Activated CD4-positive, alpha-beta T cell treated with anti-CD3 and anti-CD28 coated beads, Interleukin-10, Interleukin-2, amounts not matched to agents 100 ng/mL and 50 ng/mL, durations not matched to agents 16 hours and 8 hours (primary cell): ENCODE data around the gene AKR7A3.
"Not testable (repeated sequence)": the region's sequence is repeated elsewhere in the genome, so short reads cannot be mapped to it uniquely, and the experiment has no call there.

ENCODE experiments used
- DNase-seq: peaks from one replicate; pipeline ENCODE4 v3.0.0-alpha.2; 2020

Gene AKR7A3

DNA sequence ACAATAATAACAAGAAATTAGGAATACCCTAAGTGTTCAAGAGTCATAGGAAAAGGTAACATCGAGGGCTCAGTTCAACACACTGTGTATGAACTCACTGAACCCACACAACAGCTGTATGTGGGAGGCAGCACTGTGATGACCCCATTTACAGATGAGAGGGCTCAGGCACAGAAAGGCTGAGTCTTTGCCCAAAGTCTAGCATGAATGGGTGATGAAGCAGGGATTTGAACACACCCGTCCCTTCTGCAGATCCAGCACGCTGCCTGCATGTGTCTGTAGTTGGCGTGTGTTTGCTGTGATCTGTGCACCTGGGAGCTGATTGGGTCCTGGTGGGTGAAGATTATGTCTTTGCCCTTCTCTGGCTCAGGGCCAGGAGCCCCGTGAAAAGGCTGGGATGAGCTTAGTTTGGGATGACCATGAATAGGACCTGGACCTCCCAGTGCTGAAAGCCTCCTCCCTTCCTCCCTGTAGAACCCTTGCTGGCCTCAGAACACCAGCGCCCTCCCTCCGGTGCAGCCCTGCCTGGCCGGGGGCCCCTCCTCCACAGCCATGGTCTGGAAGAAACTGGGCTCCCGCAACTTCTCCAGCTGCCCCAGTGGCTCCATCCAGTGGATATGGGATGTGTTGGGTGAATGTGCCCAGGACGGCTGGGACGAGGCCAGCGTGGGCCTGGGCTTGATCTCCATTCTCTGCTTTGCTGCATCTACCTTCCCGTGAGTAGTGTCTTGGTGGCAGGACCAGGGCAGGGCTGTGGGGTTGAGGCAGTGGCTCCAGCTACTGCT, 28.7 kb upstream of the AKR7A3 start:
- DNase-seq, result no peak

DNA sequence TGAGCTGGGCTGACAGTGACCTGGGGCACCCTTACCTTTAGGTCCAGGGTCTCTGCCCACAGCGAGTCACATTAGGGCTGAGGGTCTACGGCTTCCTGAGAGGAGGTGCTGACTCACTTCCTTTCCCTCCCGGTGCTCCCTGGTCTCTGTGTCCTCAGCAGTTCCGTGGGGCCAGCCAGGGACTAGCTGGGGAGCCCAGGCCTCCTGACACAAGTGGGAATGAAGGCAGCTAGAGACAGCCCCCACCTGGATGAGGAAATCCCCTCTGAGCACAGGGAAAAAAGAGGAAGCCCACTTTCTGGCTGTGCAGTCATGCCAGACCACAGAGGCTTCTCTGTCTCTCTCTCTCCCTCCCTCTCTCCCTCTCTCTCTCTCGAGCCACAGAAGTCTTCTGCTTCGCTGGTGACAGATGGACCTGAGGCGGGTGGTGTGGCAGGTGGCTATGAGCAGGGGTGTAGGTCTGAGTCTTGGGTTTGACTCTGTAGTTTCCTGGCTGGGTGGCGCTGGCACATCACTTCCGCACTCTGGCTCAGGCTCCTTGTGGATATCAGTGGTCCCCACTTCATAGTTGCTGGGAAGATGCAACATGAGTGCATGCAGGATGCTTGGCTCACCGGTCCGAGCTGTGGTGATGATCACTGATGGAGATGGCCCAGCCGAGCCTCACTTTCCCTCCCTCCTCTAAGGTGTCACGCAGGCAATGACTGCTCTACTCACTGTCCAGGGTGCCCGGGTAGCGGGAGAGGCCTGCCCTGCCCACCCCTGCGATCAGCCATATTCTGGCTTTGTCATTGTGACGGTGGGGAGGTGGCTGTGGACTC, 27.0 kb upstream of the AKR7A3 start:
- no peak for DNase-seq

GRCh38 chr1:19313961-19314882, 25.7 kb upstream of the AKR7A3 start:
- no peak for DNase-seq

DNA sequence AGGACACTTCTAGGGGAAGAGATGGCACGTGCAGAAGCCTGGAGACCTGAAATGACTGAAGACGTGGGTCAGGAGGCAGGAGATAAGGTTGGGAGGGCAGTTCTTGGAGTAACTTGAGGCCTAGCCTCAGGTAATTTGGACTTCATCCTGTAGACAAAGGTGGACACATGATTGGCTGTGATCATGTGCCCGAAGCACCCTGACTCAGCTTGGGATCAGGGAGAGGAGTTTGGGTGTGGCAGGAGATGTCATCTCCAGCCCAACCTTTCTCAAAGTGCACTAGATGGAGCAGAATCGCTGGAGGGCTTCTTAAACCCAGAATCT, 25.0 kb upstream of the AKR7A3 start:
- DNase-seq, result no peak

- DNase-seq, result peak; percentile 18
Observed at GRCh38 chr1:19312782-19313635, 24.4 kb upstream of the AKR7A3 start.

DNA sequence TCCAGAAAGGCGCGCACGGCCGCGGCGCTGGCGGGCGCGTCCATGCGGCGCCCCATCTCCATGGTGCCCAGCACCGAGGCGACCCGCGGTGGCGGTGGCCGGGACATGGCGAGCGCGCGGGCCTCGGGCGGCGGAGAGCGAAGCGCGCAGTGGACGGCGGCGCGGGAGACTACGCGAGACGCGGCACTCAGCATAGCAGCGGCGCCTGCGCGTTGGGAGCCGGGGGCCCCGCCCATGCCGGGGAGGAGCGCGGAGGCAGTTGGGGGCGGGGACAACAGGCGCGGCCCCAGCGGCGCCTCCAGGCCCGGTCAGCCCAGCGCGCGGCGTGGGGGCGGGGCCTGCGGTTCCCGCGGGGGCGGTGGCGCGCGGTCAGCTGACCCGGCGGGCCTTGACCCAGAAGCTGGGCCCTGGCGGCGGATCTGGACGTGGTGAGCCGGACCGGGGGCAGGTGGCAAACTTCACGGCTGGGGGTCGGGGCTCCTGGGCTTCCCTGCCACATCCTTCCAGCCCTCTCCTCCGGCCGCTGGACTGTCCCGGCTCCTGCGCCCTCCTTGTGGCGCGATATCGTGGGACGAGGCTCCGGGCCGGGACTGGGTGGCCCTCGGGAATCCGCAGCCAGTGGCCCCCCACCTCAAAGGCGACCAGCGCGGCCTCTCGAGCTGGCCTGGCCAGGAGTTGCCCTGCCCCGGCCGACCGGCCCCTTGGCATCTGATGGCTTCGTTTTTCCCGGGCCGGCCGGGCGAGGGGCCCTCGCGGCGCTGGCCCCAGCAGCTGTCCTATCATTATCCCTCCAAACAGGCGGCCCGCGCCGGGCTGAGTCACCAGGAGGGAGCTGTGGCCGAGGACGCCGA, 23.6 kb upstream of the AKR7A3 start, which contains the start of the genes AKR7A2 and SLC66A1:
Gene AKR7A2 (minus strand): TSS at position 214 of the 851 bp plus-strand sequence. CDS start 20 bp downstream, at position 194.
Gene SLC66A1 (plus strand): TSS at position 396 of the 851 bp plus-strand sequence. CDS start 5,352 bp downstream, outside the sequence.
- DNase-seq, result peak; percentile 93

- DNase-seq, result no peak
Observed at GRCh38 chr1:19311503-19311930, 22.9 kb upstream of the AKR7A3 start.

DNA sequence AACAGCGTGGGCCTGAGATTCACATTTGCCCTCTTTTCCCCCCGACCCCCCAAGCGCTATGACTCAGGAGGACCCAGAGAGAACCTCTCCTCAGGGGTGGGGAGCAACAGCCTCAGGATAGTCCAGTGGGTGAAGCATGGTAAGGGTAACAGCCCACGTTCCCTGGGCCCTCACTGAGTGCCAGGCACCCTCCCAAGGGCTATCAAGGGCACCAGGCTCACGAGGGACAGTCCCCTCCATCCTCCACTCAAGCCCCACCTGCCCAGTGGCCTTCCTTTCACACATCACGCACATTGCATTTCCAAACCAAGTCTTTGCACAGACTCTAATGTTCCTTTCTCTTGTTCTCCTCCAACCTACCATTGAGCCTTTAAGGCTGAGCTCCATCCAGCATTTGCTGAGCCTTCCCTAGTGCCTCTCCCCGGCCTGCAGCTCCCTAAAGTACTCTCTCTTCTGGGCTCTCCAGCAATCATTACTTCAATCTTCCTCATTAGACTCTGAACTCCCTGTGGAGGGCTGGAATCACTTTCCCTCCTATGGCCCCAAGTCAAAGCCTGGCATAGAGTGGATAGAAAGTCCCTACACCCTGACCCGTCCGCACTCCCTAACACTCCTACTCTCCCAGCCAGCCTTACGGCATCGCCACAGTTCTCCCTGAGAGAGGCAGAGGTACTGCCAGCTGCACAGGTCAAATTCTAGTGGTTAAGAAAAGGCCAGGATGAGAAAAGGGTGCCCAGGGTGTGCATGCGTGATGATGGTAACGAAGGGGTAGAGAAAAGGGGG, 22.3 kb upstream of the AKR7A3 start:
- no peak for DNase-seq

DNA sequence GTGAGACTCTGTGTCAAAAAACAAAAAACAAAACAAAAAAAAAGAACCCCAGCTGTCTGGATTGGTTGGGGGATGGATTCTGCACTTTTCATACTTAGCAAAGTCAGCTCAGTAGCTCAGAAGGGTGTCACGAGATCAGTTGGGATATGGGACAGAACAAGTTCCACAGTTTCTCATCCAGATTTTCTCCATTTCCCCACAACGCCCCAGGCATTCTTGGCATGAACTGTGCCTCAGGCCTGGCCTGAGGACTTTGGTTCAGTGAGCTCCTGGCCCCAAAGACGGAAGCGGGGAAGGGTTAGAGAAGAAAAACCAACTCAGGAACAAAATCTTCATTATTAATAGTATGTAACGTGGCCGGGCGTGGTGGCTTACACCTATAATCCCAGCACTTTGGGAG, 21.5 kb upstream of the AKR7A3 start:
- no peak for DNase-seq

GRCh38 chr1:19309123-19309813, 20.7 kb upstream of the AKR7A3 start:
- no peak for DNase-seq

GRCh38 chr1:19308509-19308907, 19.9 kb upstream of the AKR7A3 start:
- no peak for DNase-seq

- no peak for DNase-seq
Observed at GRCh38 chr1:19307794-19308508, 19.4 kb upstream of the AKR7A3 start.

DNA sequence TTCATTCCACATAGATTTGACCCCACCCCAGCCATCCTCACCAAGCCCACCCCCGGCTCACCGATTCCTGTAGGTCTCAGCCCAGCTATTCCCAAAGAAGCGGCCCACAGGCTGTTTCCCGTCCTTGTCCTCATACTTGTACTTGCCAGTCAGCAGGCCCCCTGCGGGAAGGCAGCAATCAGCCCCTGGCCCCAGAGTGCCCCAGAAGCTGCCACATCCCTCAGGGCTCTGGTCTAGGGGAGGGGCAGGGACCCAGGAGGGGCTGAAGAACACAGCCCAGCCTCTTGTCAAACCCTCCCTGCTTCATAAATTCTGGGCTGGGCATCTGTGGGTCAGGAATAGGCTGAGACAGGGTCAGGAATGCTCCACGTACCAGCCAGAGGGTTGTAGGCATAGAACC, 18.4 kb upstream of the AKR7A3 start:
- no peak for DNase-seq

DNA sequence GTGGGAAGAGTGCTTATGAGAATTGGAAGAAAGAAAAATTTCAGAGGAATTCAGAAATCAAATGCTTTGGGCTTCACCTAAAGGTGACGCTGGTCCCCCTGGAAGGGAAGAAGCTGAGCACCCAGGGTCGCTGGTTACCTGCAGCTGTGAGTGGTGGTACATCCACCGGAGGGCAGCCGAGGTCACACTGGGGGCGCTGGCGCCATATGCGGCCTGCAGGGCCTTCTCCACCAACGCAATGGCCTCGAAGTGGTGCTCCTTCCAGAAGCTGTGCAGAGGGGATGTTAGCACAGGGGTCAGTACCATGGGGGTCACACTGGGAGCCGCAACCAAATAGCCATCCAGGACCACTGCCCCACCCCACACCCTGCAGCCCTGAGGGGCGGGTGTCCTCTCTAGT, 17.3 kb upstream of the AKR7A3 start:
- DNase-seq, result no peak

GRCh38 chr1:19304081-19304480, 15.5 kb upstream of the AKR7A3 start:
- DNase-seq, result not testable (repeated sequence)

GRCh38 chr1:19300211-19300610, 11.6 kb upstream of the AKR7A3 start:
- DNase-seq, result no peak

GRCh38 chr1:19294638-19295037, 6.1 kb upstream of the AKR7A3 start:
- DNase-seq, result no peak

GRCh38 chr1:19289244-19289643, 674 bp upstream of the AKR7A3 start:
- DNase-seq, result no peak
